Left colon (tissue), 2 donors: ENCODE data around the gene CARHSP1. TPM values are rescaled to one million over a fixed set of nuclear protein-coding genes. Genes with fewer than 3 reads are reported as not detected.
"Not testable (repeated sequence)": the region's sequence is repeated elsewhere in the genome, so short reads cannot be mapped to it uniquely, and the experiment has no call there.

ENCODE experiments used
- ATAC-seq: fragments of 200-7000 bp; cut with Tn5 transposase; one replicate; pipeline ENCODE4 v1.9.1; 2020; ENCODE audit warnings: mild to moderate bottlenecking, moderate library complexity
- DNase-seq, 2 donors: peaks; one replicate each; pipeline ENCODE4 v3.0.0-alpha.2; 2020
- intact Hi-C, 2 donors: fragments of 100-400 bp; cut with DNase I in 1 of 2; cut with micrococcal nuclease in 1 of 2; formaldehyde crosslinking; loops; one replicate each; pipeline versions ENCODE4 v1.11.2 to v1.14.0; 2022; cut with DNase I, micrococcal nuclease
- long read RNA-seq: library from polyadenylated mRNA; unstranded; transcript quantifications from one replicate; pipeline ENCODE4 v2.0.0, GENCODE V29; 2021
- total RNA-seq, 2 donors: library from RNA; stranded (reverse); fragmentation: NEBNext Ultra II Directional; extraction: Animal tissue kit (Norgen Biotek cat#: 25700); gene quantifications; one replicate each; pipeline ENCODE4 v1.2.1, GENCODE V29; 2021
- donor health status: DM: no; HTN: no; CAD: no.
- donor health status: DM: yes; HTN: yes; CAD: no.

Gene CARHSP1
- total RNA-seq = 10 to 100 TPM; 50.2 to 50.9 TPM
- long read RNA-seq, transcript CARHSP1-201 (4 exons, 746 nt) = major isoform, 13 of 46 reads
- long read RNA-seq, partial matches to known transcripts = 1 of 46 reads
- long read RNA-seq, other reads (novel, unspliced or antisense) = 32 of 46 reads

GRCh38 chr16:8868416-8869211 lies at the start of gene CARHSP1:
TSS of gene CARHSP1 (minus strand) at chr16:8869006. CDS start at chr16:8859328, 9,678 bp downstream.
- ATAC-seq = peak; percentile 81
- intact Hi-C loops = loop anchor here in 1 of 2 donors (5.0 kb wide), 1 partner anchor 229 kb away; no protein-coding TSS in a partner anchor

GRCh38 chr16:8917336-8917735 lies 48.5 kb upstream of the CARHSP1 start:
- ATAC-seq, DNase-seq, intact Hi-C loops: not testable (repeated sequence)

More at GRCh38 chr16:8868416-8869211, at the start of gene CARHSP1:
- peak; percentile 88 to 89 for DNase-seq

- ATAC-seq = no peak
- intact Hi-C loops = no loop called here
Measured at GRCh38 chr16:8916541-8917225, 47.9 kb upstream of the CARHSP1 start.

GRCh38 chr16:8915722-8916301 lies 47.0 kb upstream of the CARHSP1 start:
- DNase-seq (no peak), ATAC-seq (no peak)
- intact Hi-C loops = no loop called here

More at GRCh38 chr16:8916541-8917225, 47.9 kb upstream of the CARHSP1 start:
- no peak for DNase-seq

- DNase-seq = no peak
- no peak for ATAC-seq
- intact Hi-C loops = no loop called here
Measured at GRCh38 chr16:8914098-8914497, 45.3 kb upstream of the CARHSP1 start.

- DNase-seq (no peak), ATAC-seq (no peak)
- intact Hi-C loops = no loop called here
Measured at GRCh38 chr16:8912793-8913192, 44.0 kb upstream of the CARHSP1 start.

GRCh38 chr16:8910811-8911210 lies 42.0 kb upstream of the CARHSP1 start:
- DNase-seq (no peak), ATAC-seq (peak; percentile 35)
- intact Hi-C loops = no loop called here

GRCh38 chr16:8908810-8909468 lies 40.1 kb upstream of the CARHSP1 start:
- DNase-seq = no peak
- ATAC-seq = peak; percentile 44
- intact Hi-C loops = no loop called here

- ATAC-seq (no peak), DNase-seq (no peak)
- intact Hi-C loops = no loop called here
Measured at GRCh38 chr16:8907096-8907495, 38.3 kb upstream of the CARHSP1 start.

GRCh38 chr16:8905795-8906591 lies 37.2 kb upstream of the CARHSP1 start:
- ATAC-seq = no peak
- no peak for DNase-seq
- intact Hi-C loops = no loop called here

- ATAC-seq (peak; percentile 66), DNase-seq (no peak)
- intact Hi-C loops = no loop called here
Measured at GRCh38 chr16:8905168-8905762, 36.5 kb upstream of the CARHSP1 start.

GRCh38 chr16:8904018-8904430 lies 35.2 kb upstream of the CARHSP1 start:
- DNase-seq (no peak), ATAC-seq (no peak)
- intact Hi-C loops = no loop called here

- ATAC-seq (no peak), DNase-seq (no peak)
- intact Hi-C loops = no loop called here
Measured at GRCh38 chr16:8903004-8903403, 34.2 kb upstream of the CARHSP1 start.

- intact Hi-C loops = no loop called here
- DNase-seq (no peak), ATAC-seq (no peak)
Measured at GRCh38 chr16:8901320-8901861, 32.6 kb upstream of the CARHSP1 start.

- intact Hi-C loops = no loop called here
- no peak for ATAC-seq
Measured at GRCh38 chr16:8900343-8900742, 31.5 kb upstream of the CARHSP1 start.

GRCh38 chr16:8899709-8900317 lies 31.0 kb upstream of the CARHSP1 start:
- intact Hi-C loops = no loop called here

More at GRCh38 chr16:8900343-8900742, 31.5 kb upstream of the CARHSP1 start:
- no peak for DNase-seq

GRCh38 chr16:8898660-8899318 lies 30.0 kb upstream of the CARHSP1 start:
- no peak for ATAC-seq
- no peak for DNase-seq
- intact Hi-C loops = no loop called here

More at GRCh38 chr16:8899709-8900317, 31.0 kb upstream of the CARHSP1 start:
- ATAC-seq (no peak), DNase-seq (no peak)
